HG02763 (cell line): Measurements from ENCODE around the gene DIPK1C.

Source experiments
- ATAC-seq: cut with Tn5 transposase; IDR thresholded peaks from one replicate; pipeline ENCODE4 v1.9.1; 2021; ENCODE audit warnings: mild to moderate bottlenecking, moderate library complexity; ENCODE audit not compliant: unreplicated experiment

The DIPK1C gene

DNA sequence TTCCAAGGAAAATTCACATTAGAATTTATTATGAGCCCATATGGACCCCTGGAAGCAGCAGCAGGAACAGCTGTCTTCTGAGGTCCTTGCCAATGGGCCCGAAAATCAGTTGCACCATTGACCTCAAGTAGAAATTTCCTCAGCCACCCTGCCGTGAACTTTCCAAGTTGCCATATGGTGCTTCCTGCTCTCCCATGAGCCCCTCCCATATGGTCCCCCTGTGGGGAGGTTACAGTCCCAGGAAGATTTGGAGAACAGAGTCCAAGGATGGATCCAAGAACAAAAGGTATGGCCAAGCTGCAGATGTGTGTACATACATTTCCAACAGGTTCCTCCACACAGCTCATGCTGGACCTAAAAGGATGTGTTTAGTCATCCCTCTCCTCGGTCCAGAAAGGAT, 34.6 kb downstream of the DIPK1C start:
- no peak for ATAC-seq

DNA sequence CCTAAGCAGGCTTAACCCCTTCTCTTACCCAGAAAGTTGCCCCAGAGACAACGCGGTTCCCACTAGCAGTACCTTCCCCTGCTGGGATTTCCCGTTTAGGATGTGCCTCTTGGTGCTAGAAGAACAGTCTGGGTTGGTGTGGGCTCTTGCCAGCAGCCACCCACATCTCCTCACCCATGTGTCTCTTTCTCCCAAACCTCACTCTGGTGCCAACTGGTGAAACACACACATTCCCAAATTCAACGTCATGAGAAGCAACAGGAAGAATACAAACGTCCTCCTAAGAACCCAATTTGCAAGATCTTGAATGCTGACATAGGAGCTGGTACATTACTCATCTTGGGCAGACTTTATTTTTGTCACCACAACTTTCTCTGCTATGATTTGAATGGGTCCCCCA, 36.2 kb downstream of the DIPK1C start:
- no peak for ATAC-seq

DNA sequence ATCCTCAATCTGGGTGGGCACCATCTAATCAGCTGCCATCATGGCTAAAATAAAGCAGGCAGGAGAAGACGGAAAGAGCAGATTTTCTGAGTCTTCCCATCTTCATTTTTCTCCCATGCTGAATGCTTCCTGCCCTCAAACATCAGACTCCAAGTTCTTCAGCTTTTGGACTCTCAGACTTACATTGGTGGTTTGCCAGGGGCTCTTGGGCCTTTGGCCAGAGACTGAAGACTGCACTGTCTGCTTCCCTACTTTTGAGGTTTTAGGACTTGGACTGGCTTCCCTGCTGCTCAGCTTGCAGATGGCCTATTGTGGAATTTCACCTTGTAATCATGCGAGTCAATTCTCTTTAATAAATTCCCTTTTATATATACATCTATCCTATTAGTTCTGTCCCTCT, 36.6 kb downstream of the DIPK1C start:
- no peak for ATAC-seq

DNA sequence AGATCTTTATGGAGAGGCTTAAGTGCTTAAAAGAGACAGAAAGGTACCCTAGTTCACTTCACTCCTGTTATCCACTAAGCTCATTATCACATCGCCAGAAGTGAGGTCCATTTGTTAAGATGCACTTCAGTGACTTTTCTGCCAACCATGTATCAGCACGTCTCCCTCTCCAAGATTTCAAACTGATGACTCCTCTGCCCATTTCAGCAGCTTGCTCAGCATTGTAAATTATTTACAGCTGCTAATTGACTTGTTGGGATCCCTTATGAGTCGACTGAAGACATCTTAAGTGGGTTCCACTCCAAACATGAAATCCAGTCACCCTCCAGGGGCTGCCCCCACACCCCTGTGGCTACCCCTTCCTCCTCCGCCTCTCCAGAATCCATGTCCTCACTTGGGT, 37.3 kb downstream of the DIPK1C start:
- no peak for ATAC-seq

DNA sequence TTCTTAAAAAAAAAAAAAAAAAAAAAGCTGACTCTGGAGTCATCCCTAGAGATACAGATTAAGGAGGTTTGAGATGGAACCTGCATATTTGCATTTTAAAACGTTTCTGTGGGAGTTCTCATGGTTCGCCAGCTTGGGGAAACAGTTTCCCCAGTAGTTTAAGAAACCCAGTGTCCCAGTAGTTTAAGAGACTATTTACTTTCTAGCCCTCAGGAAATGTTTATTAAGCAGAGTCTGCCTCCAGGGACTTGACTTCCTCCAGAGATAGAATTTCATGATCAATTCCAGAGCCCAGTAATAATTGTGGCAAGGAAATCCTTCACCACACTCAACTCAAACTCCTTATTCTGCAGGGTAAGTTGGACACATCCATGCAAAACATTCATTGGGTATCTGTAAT, 39.1 kb downstream of the DIPK1C start:
- ATAC-seq, result no peak

DNA sequence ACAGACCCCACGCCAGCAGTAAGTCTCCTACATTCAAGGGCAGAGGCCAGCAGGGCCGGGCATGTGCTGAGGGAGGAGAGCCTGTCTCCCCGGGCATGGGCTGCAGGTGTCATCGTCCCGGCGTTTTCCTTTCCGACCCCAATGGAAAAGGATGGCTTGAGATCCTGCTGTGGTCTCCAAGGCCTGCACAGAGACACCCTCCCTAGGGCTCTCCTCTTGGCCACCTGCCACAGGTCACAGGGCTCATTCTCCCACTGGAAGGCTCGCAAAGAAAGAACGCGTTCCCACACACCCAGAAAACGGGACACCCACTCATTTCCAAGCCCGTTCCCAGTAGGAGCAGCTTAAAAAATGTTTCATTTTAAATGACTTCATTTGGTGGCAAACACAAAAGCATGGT, 41.0 kb downstream of the DIPK1C start:
- ATAC-seq, result no peak

DNA sequence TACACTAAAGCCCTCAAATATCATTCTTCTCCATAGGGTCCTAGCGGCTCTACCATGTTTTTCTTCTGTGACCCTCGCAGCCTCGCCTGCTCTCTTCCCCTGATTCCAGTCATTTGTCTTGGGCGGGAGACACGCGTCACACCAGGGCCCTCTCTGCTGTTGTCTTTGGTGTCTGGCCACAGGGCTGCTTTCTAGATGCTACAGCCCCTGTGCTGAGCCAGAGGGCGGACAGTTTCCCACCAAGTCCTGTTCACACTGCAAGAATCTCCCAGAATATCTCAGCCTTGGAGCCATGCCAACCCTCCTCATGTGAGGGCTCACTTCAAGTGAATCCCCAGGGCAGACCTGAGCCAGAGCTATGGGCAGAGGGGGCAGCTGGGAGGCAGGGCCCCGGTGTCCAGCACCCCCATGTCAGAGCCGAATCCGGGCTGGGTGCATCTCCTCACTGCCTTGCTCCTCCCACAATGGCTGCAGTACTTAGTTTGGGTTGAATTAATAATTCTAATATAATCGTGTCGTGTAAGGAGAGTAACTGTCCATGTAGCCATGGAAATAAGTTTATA, 42.1 kb downstream of the DIPK1C start:
- ATAC-seq, result no peak

DNA sequence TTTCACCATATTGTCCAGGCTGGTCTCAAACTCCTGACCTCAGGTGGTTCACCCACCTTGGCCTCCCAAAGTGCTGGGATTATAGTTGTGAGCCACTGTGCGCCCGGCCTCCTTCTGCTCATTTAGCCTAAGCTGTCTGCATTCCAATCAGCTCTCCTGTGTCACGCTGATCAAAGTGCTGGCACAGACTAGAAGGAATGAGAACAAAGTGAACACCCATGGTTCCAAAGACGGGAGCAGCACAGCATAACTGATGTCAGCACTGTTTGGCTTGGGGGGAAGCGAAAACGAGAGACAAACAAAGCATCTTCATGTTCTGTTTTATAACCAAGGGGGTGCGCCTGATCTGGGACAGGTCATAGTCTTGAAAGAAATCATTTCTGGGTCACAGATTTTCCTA, 43.3 kb downstream of the DIPK1C start:
- no peak for ATAC-seq

DNA sequence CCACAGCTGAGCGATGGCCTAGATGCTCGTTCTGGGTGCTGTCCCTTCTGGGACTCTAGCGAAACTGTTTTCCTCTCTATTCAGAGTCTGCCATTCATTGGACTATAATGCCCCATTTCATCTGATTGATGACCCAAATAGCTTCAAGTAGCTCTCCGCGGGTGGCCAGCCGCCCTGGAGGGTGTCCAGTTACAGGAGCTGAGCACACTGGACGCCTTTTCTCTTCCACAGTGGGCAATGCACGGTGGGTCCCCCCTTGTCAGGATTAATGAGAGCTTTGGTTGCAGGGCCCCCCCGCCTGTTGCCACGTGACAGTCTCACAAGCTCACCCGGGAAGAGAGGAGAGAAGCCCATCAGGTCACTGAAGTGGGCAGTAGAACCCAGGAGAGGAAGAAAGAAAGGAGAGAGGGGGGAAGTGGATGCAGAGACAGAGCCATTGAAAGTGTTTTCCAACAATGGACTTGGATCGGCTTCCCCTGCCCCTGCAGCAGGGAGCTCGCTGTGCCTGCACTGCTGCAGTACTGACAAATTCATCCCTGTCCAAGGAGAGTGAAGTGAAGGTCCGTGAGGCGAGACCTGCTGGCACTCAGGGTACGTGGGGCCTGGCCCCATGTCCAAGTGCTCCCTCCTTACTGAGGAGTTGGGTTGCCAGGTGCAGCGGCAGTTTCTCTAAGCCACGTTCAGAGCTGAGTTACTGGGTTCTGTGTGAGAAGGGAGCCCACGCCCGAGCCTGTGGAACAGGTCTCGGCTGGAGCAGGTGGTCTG, 44.8 kb downstream of the DIPK1C start:
- ATAC-seq, result no peak

DNA sequence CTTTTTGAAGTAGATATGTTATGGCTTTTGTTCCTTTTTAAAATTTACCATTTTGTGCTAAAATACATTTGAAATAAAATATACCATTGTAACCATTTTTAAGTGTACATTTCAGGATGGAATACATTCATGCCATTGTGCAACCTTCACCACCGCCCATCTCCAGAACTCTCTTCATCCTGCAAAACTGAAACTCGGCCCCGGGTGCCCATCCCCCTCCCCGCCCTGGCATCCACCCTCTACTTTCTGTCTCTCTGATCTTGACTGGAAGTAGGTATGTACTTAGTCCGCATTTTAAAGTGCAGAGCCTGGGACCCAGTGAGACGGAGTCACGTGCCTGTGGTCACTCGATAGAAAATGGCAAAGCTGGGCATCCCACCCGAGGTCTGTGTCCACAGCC, 45.6 kb downstream of the DIPK1C start:
- no peak for ATAC-seq

DNA sequence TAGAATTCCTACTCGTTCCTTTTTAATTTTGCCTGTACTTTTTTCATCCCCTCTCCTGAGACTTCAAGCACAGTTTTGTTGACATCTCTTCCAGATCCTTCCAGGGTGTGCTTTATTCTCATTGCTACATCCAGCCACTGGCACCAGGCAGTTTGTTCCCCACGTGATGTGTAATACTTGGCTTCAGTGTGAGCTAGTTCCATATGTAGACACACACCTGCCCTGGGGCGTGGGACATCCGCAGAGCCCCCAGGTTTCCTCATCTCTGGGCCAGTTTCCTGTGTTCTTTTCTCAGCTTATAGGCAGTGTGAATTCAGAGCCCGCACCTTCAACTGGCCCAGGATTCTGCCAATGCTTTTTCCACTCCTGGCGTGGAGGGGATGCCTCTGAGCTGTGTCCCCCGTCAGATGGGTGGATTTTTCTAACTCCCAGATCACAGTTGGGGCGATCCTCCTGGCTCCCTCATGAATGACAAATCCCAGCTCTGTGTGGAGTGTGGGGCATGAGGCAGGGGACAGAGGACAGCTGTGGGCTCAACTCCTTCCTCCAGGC, 46.6 kb downstream of the DIPK1C start:
- no peak for ATAC-seq

DNA sequence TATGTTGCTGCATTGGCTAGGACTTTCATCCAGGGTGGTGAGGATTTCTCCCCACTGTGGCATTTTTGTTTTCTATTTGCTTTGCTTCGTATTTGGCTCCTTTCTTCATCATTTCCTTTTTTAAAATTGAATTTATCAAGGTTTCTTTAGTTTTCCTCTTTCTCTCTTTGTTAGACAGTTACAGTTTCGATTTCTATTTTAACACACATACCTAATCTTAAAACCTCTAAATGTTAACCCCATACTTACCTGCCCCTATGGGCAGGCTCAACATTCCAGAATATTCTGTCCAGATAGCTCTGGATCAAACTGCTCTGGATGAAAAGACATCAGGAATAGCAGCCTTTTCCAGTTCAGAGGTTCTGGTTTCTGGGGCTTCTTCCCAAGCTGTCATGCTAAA, 49.2 kb downstream of the DIPK1C start:
- no peak for ATAC-seq

DNA sequence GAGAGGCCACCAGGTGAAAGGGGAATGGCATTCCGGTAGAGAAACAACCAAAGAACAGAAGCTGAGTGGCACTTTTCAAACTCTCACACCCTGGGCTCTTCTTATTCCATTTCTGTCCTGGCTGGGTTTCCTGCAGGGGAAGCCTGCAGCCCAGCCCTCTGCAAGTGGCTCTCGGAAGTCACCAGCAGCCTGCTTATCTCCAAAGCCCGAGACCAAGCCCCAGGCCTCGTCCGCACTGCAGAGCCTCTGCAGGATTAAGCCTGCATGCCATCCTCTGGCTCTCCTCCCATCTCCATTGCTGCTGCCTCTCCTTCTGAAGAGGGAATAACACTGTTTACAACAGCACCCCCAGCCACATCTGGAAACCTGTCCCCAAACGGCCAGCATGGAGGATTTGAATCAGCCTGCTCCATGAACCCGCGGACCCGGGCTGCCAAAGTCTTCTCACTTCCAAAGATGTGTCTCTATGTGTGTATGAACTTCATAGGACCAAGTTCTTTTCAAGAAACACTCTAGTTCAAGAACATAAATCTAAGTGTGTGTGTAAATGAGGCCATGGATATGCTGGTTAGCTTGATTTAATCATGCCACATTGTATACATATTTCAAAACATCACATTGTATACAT, 54.2 kb downstream of the DIPK1C start:
- ATAC-seq, result no peak

DNA sequence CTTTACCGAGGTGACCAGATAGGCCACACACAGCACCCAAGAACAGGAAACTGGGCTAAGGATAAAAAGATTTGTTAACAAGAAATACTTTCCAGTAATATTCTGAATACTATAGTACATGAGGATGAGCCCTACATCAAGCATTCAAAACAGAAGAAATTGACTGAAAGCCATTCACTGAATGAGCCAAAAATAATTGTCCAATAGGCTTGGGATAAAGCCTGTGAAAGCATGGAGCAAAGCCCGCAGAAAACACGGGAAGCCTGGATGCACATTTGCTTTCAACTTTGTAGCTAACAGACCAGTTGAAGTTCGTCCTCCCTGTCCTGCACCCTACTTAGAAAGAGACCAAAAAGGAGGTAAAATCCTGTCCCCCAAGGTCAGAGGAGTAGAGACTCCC, 56.3 kb downstream of the DIPK1C start:
- ATAC-seq, result no peak

DNA sequence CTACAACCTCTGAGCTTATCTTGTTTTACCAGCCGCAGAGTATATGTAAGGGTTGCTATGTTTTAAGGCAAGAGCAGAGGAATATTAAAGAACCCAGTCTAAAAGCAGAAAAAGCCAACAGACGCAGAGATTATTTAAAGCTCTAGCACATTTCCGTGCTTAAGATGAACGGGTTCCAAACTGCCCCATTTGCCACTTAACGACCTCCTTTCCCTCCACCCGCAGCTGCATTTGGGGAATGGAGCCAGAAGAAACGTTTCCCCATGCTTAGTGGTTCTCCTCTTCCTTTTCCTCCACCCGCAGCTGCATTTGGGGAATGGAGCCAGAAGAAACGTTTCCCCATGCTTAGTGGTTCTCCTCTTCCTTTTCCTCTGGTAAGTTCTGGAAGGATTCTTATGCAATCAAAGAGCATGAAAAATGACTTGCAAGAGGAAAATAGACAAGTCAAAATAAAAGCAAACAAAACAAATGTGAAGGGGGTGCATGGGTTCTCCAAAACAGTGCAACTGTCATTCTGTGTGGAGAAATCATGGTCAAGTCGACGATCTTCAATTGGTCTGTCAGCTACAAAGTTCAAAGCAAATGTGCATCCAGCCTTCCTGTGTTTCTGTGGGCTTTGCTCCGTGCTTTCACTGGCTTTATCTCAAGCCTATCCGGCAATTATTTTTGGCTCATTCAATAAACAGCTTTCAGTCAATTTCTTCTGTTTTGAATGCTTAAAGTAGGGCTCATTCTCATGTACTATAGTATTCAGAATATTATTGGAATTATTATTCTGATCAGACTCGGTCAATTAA, 57.8 kb downstream of the DIPK1C start:
- ATAC-seq, result no peak

DNA sequence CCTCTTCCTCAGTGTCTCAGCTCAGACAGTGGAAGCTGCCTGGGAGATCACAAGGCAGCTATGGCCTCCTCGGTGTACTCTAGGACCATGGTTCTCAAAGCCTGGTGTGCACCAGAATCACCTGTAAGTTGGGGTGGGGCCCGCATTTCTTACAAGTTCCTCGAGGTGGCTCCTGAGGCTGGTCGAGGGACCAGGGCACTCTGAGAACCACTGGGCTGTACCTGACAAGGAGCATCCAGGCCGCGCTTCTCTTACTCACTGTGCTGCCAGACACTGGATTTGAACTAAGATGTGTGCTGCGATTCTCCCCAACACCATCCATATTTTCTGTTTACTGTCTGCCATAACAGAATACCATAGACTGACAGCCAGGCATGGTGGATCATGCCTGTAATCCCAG, 59.5 kb downstream of the DIPK1C start:
- no peak for ATAC-seq

DNA sequence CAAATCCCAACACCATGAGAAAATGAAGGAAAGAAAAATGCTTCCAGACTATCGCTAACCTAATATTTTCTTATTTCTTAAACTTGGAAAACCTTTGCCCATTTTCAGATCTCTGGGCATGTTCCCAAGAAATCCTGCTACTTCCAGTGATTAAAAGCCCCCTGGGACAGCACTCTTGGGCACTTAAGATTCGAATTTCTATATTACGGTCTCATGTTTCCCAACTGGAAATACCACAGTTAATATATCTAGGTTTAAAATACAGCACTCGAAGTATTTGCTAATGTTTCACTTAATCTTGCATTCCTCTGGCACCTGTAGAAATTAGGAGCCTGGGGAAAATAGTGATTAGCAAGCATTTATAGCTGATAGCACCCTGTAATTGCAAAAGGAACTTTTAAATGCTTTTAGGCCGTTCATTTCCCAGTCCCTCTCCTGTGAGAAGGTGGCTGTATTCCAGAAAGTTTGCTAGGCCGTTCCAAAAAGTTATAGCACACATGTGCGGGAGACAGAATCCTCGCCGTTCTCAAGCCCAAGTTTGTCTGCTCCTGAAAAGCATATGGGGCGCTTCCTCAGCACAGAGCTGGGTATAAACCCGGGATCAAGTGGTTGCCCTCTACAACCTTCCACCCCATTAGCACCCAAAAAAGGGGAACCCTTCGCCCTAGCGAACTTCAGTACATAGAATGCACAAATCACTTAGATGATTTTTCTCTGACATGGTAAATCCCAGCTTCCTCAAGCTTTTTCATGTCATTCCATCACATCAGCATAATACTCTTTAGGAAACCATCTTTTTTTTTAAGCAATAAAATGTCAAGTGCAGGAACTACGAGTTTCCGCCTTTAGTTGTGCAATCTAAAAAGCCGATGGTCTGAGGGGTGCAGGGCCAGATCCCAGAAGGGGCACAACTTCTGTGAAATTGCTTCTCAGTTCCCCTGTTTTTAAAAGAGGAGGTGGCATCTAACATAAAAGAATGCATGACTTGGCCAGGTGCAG, 60.6 kb downstream of the DIPK1C start:
- ATAC-seq, result no peak

DNA sequence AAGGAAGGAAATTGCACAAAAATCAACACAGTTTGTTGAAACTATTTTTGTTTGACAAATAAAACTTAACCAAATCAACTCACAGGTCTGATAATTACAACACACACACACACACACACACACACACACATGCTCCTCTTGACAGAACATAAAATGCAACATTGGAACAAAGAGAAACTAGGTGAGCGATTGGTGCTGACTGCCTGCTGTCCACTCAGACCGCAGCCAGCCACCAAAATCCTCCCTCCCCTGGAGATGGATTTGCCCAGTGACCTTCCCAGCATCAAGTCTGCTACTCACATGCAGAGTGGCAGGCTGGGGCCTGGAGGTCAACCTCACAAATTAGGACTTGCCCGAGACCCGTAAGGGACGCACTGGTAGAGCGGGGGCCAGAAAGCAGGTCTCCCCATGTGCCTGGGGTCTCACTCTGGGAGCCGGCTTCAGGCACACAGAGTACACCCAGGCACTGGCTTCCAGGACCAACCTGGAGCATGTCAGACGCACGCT, 61.4 kb downstream of the DIPK1C start:
- no peak for ATAC-seq

DNA sequence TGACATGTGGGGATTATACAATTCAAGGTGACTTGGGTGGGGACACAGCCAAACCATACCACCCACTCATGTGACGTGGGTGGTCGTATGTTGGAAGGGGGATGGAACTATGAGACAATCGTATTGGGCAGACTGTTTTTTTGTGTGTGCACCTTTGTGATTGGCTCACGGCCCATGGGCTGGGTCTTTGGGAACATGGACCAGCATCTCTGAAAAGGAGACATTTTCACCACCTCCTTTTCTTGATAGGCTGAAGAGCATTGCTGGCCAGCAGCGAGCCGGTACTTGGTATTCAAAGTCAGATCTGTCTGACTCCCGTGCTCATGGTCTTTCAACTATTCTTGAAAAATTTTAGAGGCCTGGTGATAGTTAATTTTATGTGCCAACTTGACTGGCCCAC, 62.1 kb downstream of the DIPK1C start:
- ATAC-seq, result no peak

DNA sequence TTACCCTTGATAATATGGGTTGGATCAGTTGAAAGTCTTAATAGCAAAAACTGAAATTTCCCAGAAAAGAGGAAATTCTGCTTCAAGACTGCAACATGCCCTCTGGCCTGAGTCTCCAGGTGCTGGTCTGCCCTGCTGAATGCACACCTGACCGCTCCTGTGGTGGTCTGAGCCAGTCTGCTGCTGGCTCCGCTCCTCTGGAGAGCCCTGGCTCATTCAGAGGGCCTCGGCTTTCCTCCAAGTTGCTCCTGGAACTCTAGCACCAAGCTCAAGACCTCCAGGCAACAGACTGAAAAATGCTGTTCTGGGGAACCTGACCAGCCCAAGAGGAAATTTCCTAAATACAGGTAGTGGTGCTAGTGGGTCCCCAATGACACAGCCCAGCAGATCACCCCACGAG, 64.8 kb downstream of the DIPK1C start:
- ATAC-seq, result no peak
